Glutamatergic neuron (in vitro differentiated cells): ENCODE results near the gene MIPEP. TPM values are rescaled to one million over a fixed set of nuclear protein-coding genes. Genes with fewer than 3 reads are reported as not detected.

Source experiments
- DNase-seq: peaks from one replicate; pipeline ENCODE4 v3.0.0; 2022
- H3K27ac Mint-ChIP-seq: one replicate; pipeline ENCODE4 v1.8.0; 2020; ENCODE audit warnings: mild to moderate bottlenecking, mixed read lengths, inconsistent platforms; ENCODE audit not compliant: unreplicated experiment
- H3K27me3 Mint-ChIP-seq: one replicate; pipeline ENCODE4 v1.8.0; 2020; ENCODE audit warnings: mild to moderate bottlenecking, moderate library complexity, mixed read lengths, inconsistent platforms; ENCODE audit not compliant: unreplicated experiment
- H3K36me3 Mint-ChIP-seq: one replicate; pipeline ENCODE4 v1.8.0; 2020; ENCODE audit warnings: mild to moderate bottlenecking, mixed read lengths, inconsistent platforms; ENCODE audit not compliant: unreplicated experiment
- H3K4me1 Mint-ChIP-seq: one replicate; pipeline ENCODE4 v1.8.0; 2020; ENCODE audit warnings: mild to moderate bottlenecking, low read depth, mixed read lengths, inconsistent platforms; ENCODE audit not compliant: unreplicated experiment
- H3K4me3 Mint-ChIP-seq: one replicate; pipeline ENCODE4 v1.8.0; 2020; ENCODE audit warnings: mild to moderate bottlenecking, mixed read lengths, inconsistent platforms; ENCODE audit not compliant: unreplicated experiment
- H3K9me3 Mint-ChIP-seq: one replicate; pipeline ENCODE4 v1.8.0; 2020; ENCODE audit warnings: mild to moderate bottlenecking, moderate library complexity, mixed read lengths, inconsistent platforms; ENCODE audit not compliant: unreplicated experiment
- CTCF ChIP-seq: fragments of 200-600 bp; sonication (generic); IDR thresholded peaks from one replicate; pipeline ENCODE4 v1.5.0; 2021; ENCODE audit not compliant: partially characterized antibody, unreplicated experiment
- total RNA-seq: library from RNA; stranded (reverse); fragmentation: NEBNext Ultra II Directional; extraction: Animal tissue kit (Norgen Biotek cat#: 25700); gene quantifications from one replicate; pipeline ENCODE4 v1.2.1, GENCODE V29; 2021; ENCODE audit not compliant: unreplicated experiment

Gene MIPEP
- total RNA-seq, 1 donor from 2014 or later: 7.1 TPM

- no peaks in the 10 kb centered on the region for H3K36me3 Mint-ChIP-seq
- no peaks in the 10 kb centered on the region for H3K9me3 Mint-ChIP-seq
- no peak overlapping the region for H3K4me3 Mint-ChIP-seq
- H3K27ac Mint-ChIP-seq: no peak overlapping the region
- TF ChIP-seq CTCF: no peak
- H3K4me1 Mint-ChIP-seq: no peaks in the 10 kb centered on the region
- peaks cover 1% of the 10 kb centered on the region for H3K27me3 Mint-ChIP-seq
- no peak for DNase-seq
Measured at GRCh38 chr13:23758798-23759527, 130.2 kb downstream of the MIPEP start.

GRCh38 chr13:23754997-23755396 lies 134.2 kb downstream of the MIPEP start:
- Mint-ChIP-seq H3K4me3 (no peak overlapping the region), H3K27ac (no peak overlapping the region), H3K36me3 (no peaks in the 10 kb centered on the region), H3K9me3 (no peaks in the 10 kb centered on the region), H3K27me3 (peaks cover 1% of the 10 kb centered on the region), H3K4me1 (no peaks in the 10 kb centered on the region)
- DNase-seq: no peak
- TF ChIP-seq CTCF: no peak

- Mint-ChIP-seq H3K4me1 (no peaks in the 10 kb centered on the region), H3K27ac (no peak overlapping the region), H3K9me3 (no peaks in the 10 kb centered on the region), H3K36me3 (no peaks in the 10 kb centered on the region), H3K27me3 (peaks cover 1% of the 10 kb centered on the region), H3K4me3 (no peak overlapping the region)
- no peak for DNase-seq
- TF ChIP-seq CTCF: no peak
Measured at GRCh38 chr13:23754506-23754905, 134.7 kb downstream of the MIPEP start.

- H3K4me3 Mint-ChIP-seq: no peak overlapping the region
- H3K4me1 Mint-ChIP-seq: no peaks in the 10 kb centered on the region
- H3K27me3 Mint-ChIP-seq: peaks cover 1% of the 10 kb centered on the region
- no peak for DNase-seq
- no peak overlapping the region for H3K27ac Mint-ChIP-seq
- no peaks in the 10 kb centered on the region for H3K9me3 Mint-ChIP-seq
- H3K36me3 Mint-ChIP-seq: no peaks in the 10 kb centered on the region
- TF ChIP-seq CTCF: no peak
Measured at GRCh38 chr13:23753458-23753857, 135.7 kb downstream of the MIPEP start.

- H3K36me3 Mint-ChIP-seq: no peaks in the 10 kb centered on the region
- DNase-seq: no peak
- H3K27me3 Mint-ChIP-seq: peaks cover 1% of the 10 kb centered on the region
- H3K9me3 Mint-ChIP-seq: no peaks in the 10 kb centered on the region
- no peak overlapping the region for H3K4me3 Mint-ChIP-seq
- no peaks in the 10 kb centered on the region for H3K4me1 Mint-ChIP-seq
- H3K27ac Mint-ChIP-seq: no peak overlapping the region
- TF ChIP-seq CTCF: no peak
Measured at GRCh38 chr13:23752111-23753001, 136.8 kb downstream of the MIPEP start.
